DLD1 (cell line): Measurements from ENCODE around the gene RFXANK.
"Not testable (repeated sequence)": the region's sequence is repeated elsewhere in the genome, so short reads cannot be mapped to it uniquely, and the experiment has no call there.

Experiments
- in situ Hi-C: cut with HindIII; loops from 2 replicates; pipeline ENCODE4 v1.10.0; 2017; ENCODE audit warnings: low sequenced_read_pairs

RFXANK gene

DNA sequence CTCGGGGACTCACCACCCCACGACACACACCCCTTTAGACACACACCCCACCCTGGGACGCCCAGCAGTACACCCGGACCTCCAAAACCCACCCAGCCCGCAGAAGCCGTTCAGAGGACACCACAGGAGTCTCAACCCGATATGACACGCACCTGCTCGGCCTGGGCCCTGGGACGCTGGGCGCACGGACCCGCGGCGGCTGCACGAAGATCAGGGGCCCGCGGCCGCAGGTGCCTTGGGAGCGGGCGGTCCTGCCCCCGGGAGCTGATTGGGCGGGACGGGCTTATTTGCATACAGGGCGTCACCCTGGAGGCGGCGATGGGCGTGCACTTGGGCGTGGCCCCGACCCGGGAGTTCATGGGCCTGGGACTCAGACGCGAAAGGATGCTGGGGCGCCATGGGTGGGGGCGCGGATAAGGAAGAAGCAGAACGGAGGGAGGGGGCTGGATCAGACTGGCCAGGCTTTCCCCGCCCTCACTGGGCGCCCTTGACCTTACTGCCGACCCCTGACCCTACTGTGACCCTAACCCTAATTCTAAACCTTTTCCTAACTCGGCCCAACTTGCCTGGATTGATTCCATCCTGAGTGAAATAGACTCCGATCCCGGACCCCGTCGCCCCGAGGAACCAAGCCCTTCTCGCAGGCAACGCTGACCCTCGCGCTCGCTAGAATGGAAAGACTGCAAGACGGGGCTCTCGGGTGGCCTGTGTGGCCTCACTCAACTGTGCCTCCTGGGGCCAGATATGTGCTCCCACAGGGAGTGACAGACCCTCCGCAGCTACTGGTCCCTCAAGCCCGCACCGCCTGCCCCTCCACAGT lies 21.8 kb upstream of the RFXANK start, which contains the start of gene MEF2B:
MEF2B (minus strand) TSS at position 211 of the 820 bp plus-strand sequence. CDS start 19,528 bp downstream, outside the sequence.
- in situ Hi-C loops = no loop called here

GRCh38 chr19:19170873-19171672 lies 21.0 kb upstream of the RFXANK start:
- in situ Hi-C loops = no loop called here

DNA sequence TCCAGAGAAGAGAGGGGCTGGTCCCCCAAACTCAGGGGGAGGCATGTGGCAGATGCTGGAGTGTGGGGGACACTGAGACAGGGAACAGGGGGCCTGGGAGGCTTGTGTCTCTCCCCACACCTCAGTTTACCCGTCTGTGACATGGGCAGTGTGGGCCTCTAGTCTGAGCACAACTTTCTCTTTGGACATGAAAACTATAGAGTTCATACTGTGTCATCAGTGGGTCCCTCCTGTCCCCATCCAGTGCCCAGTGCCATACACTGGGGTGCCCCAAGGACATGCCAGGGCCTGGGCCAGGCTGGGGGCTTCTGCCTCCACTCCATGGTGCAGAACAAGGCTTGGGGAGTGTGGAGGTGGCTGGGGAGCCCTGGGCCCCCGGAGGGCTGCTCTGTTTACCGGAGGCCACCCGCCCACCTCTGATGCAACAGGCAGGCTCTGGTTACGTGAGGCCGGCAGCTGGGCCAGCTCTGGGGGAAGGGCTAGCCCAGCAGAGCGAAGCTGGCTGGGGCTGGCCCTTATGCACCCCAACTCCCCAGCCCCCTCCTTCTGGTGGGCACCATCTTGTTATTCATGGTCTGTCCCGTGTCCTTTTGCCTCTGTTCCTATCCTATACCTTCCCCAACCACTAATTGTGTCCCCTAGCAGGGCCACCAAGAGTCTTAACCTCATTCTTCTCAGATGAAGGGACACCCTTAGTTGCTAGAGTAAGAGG lies 20.1 kb upstream of the RFXANK start:
- in situ Hi-C loops = no loop called here

DNA sequence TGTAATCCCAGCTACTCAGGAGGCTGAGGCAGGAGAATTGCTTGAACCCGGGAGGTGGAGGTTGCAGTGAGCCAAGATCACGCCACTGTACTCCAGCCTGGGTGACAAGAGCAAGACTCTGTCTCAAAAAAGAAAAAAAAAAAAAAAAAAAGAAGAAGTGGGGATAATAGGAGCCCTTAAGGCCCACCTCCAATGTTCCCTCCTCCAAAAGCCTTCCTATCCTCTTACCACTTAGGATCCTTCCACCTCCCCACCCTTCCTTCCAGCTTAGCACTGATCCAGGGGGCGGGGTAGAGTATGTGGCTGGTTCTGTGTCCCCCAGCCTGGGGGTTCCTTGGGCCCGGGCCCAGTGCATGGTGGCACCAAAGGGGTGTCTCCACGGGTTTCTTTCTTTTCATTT lies 18.8 kb upstream of the RFXANK start:
- in situ Hi-C loops = not testable (repeated sequence)

DNA sequence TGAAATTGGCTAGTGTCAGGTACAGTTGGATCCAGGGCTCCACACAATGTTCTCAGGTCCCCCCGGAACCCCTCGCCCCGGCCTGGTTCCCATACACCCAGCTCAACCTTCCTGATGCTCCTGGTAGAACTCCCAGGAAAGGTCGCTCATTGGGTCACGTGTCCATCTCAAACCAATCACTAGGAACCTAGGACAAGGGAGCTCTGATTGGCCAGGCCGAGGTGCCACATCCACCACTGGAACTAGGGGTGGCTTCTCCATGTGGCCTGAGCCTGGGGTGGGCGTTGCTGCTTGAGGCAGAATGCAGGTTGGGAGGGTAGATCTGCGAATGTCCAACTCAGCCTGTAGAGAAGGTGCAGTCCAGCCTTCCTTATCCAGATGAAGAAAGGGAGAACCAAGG lies 15.1 kb upstream of the RFXANK start:
- in situ Hi-C loops = no loop called here

DNA sequence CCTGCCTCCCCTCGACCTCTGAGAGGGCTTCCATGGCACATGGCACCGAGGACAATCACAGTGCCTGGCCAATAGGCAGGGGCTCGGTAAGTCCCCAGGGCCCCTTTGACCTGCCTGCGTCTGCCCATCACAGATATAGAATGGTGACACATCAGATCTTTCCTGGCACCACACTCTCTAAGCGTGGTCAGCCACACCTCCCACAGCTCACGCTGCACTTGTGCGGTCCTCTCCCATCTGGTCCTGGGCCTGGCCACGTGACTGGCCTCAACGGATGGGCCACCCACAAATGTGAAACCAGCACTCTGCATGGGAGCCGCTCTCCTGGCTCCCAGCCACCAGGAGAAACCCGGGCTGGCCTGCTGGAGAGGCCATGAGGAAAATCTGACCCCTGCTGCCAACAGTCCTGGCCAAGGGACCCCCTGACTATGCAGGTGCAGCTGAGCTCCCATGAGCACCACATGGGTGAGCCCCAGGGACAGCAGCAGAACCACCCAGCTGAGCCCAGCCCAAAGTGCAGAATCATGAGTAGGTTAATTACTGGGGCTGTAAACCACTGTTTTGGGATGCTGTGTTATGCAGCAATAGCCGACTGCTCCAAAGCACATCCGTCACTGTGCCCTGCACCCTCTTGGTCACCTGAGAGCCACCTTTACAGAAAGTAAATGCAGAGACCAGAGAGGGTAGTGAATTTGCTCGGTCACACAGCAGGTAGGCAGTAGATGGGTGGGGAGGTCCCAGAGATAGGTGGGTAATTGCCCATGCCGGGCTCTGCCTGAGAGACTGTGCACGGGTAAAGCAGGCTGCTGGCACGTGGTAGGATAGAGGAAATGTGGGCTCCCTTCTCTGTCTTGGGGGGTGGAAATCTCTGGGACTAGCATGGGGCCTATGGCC lies 12.3 kb upstream of the RFXANK start:
- in situ Hi-C loops = no loop called here

DNA sequence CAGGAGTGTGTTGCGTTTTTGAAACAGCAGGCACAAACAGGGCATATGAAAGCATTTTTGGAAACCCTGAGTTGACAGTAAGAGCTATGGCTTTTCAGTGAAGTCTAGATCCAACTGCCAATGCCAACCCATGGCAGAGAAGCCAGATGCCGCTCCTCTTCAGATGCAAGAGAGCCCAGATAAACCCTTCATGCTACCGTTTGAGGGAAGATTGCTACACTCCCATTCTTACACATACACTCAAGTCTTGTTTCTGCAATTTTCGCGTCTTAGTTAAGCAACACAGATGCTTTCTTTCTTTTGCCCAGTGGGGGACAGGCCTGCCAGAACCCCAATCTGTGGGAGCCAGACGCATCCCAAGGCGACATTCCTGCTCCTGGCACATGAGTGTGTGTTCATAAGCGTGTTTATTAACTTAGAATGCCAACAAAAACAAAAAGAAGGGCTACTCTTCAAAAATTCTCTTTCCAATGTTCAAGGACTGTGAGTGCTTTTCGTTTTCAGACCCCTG lies 10.5 kb upstream of the RFXANK start:
- in situ Hi-C loops = no loop called here

DNA sequence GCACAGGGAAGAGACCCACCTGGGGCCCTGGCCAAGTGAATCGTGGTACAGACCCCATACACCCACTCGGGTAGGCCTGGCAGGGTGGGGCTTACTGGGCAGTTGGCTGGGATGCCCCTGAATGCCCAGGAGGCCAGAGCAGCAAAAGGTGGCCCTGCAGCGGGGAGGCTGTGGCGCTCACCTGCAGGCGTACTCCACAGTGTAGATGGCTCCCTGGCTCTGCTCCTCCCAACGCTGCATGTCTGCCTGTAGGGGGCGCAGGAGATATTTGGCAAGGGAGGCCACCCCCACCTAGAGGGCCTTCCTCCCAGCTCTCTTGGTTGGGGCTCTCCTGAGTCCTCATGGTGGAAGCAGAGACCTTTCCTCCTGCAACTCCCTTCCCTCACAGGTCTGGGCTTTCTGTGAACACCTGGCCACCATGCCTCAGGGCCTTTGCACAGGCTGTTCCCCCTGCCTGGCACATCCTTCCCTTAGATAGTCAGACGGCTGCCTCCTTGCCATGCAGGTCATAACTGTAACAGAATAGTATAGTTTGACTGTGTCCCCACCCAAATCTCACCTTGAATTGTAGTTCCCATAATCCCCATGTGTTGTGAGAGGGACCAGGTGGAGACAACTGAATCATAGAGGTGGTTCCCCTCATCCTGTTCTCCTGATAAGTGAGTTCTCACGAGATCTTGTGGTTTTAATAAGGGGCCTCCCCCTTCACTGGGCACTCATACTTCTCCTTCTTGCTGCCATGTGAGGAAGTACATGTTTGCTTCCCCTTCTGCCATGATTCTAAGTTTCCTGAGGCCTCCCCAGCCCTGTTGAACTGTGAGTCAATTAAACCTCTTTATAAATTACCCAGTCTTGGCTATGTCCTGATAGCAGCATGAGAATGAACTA lies 6.0 kb upstream of the RFXANK start:
- in situ Hi-C loops = no loop called here

DNA sequence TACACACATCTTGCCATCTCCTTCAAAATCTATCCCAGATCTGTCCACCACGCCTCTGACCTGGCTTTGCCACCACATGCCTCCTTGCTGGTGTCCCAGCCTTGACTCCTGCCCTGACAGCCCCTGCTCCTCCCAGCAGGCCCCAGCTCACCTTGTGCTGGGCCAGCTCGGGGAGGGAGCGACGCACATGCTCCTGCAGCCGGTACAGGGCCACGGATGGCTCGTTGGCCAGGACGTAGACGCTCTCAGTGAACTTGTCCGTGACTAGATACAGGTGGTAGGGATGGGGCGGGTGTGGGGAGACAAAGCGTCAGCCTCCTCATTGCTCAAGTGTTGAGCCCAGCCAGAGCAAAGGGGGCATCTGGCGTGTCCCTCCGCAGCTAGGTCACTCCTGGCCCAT lies 5.3 kb upstream of the RFXANK start:
- in situ Hi-C loops = no loop called here

DNA sequence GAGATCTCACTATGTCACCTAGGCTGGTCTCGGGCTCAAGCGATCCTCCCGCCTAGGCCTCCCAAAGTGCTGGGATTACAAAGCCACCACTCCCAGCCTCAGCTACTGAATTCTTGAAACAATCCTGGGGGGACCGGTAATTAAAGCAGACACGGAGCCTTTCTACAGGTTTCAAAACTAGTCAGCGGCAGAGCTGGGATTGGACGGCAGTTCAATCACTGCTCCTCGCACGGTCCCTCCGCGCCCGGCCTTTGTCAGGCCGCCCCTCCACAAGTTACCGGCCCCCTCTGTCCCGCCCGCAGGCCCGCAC lies 335 bp upstream of the RFXANK start:
- in situ Hi-C loops = no loop called here

GRCh38 chr19:19192910-19193423 lies 909 bp downstream of the RFXANK start:
- in situ Hi-C loops = no loop called here

DNA sequence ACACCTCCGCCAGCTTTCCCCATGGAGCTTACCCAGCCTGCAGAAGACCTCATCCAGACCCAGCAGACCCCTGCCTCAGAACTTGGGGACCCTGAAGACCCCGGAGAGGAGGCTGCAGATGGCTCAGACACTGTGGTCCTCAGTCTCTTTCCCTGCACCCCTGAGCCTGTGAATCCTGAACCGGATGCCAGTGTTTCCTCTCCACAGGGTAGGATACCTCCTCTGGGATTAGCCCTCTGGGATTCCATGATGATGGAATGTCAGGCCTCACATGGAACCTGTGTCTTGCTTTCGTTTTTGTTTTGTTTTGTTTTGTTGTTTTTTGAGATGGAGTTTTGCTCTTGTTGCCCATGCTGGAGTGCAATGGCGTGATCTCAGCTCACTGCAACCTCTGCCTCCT lies 1.9 kb downstream of the RFXANK start:
- in situ Hi-C loops = no loop called here

DNA sequence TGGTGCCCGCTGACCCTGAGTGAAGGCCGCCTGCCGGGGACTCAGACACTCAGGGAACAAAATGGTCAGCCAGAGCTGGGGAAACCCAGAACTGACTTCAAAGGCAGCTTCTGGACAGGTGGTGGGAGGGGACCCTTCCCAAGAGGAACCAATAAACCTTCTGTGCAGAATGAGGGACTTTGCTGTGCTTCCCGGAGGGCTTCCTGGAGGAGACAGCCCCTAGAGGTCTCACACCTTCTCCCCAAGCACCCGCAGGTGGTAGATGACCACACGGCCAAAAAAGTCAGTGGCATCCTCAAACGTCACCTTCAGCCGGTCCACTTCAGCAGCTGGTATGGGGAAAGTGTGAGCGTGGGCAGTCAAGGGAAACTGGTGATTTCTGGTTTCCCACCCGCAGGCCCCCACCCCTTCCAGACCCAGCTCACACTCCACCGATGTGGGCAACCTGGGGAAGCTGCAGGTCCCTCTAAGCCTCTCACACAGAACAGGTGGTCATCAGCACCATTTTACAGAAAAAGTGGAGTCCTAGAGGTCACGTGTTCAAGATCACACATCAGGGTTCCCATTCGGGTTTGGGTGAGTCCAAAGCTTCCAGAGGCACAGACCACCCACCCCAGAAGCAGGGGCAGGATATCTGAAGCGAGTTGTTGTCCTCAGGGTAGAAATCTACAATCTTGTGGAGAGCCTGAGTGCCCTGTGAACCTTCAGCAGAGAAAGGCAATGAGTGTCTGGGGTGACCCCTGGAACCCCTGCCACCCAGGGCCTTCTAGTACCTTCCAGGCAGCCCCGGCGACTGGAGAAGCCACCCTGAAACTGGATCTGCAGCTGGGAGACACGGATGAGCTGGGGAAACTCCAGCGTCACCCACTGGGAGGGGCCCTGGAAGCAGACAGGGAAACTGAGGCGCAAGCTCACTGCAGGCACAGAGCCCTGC lies 9.9 kb downstream of the RFXANK start:
- in situ Hi-C loops = no loop called here

DNA sequence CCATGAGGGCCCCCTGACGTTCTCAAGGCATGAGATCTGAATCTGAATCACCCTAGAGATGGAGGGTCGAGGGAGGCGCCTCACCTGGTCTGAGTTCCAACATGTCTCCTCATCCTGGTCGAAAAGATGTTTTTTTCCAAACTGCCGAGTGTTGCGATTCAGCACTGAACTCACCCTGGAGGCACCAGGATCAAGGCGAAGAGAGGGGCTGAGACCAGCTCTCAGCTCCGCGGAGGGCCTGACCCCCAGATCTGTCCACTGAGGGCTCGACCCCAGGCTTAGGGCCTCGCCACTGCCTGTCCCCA lies 10.6 kb downstream of the RFXANK start:
- in situ Hi-C loops = no loop called here

DNA sequence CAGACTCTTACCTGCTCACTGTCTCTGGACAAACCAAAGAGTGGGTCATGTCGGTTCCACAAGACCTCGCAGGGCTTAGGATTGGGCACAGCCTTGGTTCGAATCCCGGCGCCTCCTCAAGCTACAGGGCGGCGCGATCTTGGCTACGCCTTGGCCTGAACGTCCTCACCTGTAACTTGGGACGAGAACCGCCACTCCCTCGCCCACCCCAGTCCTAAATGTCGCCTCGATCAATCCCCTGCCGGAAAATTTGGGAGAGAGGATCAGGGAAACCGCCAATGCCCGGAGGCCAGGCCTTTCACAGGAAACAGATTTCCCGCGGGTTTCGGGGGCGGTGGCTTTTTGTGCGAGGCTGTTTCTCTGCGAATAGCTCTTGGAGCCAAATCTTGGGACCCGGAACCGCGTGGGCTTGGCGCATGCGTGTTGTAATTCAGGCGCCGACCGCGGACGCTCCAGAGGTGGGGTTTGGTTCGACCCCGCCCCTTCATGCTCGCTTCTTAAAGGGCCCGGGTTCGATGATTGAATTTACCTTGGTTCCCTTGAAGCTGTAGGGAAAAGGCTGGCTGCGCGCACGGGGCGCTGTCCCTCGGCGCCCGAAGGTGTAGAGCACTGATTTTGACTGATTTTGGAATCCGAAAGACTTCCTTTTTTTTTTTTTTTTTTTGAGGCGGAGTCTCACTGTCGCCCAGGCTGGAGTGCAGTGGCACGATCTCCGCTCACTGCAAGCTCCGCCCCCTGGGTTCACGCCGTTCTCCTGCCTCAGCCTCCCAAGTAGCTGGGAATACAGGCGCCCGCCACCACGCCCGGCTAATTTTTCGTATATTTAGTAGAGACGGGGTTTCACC lies 11.2 kb downstream of the RFXANK start, which contains the start of gene NR2C2AP:
NR2C2AP (minus strand) TSS at position 403 of the 845 bp plus-strand sequence; CDS start at position 49, 354 bp downstream.
- in situ Hi-C loops = no loop called here

DNA sequence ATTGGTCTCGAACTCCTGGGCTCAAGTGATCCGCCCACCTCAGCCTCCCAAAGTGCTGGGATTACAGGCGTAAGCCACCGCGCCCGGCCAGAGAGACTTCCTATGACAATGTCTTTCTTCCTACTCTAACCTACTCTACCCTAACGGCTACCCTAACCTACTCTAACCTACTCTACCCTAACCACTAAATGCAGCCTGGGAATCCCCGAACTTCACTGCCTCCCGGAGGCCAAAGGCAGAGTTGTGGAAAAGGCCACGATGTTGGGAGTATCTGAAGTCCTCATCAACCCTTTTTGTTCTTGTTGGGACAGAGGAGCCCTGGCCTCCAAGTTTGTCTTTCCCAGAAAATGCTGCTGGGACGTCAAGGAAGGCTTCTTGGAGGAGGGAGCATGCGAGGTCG lies 12.1 kb downstream of the RFXANK start:
- in situ Hi-C loops = no loop called here
